Measurements from ENCODE around the gene CASZ1.

The CASZ1 gene, protein sequence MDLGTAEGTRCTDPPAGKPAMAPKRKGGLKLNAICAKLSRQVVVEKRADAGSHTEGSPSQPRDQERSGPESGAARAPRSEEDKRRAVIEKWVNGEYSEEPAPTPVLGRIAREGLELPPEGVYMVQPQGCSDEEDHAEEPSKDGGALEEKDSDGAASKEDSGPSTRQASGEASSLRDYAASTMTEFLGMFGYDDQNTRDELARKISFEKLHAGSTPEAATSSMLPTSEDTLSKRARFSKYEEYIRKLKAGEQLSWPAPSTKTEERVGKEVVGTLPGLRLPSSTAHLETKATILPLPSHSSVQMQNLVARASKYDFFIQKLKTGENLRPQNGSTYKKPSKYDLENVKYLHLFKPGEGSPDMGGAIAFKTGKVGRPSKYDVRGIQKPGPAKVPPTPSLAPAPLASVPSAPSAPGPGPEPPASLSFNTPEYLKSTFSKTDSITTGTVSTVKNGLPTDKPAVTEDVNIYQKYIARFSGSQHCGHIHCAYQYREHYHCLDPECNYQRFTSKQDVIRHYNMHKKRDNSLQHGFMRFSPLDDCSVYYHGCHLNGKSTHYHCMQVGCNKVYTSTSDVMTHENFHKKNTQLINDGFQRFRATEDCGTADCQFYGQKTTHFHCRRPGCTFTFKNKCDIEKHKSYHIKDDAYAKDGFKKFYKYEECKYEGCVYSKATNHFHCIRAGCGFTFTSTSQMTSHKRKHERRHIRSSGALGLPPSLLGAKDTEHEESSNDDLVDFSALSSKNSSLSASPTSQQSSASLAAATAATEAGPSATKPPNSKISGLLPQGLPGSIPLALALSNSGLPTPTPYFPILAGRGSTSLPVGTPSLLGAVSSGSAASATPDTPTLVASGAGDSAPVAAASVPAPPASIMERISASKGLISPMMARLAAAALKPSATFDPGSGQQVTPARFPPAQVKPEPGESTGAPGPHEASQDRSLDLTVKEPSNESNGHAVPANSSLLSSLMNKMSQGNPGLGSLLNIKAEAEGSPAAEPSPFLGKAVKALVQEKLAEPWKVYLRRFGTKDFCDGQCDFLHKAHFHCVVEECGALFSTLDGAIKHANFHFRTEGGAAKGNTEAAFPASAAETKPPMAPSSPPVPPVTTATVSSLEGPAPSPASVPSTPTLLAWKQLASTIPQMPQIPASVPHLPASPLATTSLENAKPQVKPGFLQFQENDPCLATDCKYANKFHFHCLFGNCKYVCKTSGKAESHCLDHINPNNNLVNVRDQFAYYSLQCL (N-terminal part only)

GRCh38 chr1:10796029-10796944, at the start of gene CASZ1:
TSS of gene CASZ1 (minus strand) at chr1:10796646. CDS start at chr1:10693889, 102,757 bp downstream.
- DNase-seq = no peak

DNA sequence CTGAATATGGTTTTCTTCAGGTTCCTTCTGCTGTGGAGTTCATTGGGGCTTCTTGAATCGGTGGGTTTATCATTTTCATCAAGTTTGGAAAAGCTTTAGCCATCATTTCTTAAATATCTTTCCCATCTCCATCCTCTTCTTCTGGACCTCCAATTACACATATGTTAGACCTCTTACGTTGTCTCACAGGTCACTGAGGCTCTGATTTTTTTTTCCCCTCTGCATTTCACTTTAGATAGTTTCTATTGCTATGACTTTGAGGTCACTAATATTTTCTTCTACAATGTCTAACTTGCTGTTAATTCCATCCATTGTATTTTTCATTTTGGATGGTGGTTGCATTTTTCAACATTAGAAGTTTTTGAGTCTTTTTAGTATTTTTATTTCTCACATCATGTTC, 47.3 kb upstream of the CASZ1 start:
- DNase-seq = no peak

GRCh38 chr1:10841118-10841517, 44.7 kb upstream of the CASZ1 start:
- DNase-seq = no peak

GRCh38 chr1:10839188-10839770, 42.8 kb upstream of the CASZ1 start:
- DNase-seq = no peak

DNA sequence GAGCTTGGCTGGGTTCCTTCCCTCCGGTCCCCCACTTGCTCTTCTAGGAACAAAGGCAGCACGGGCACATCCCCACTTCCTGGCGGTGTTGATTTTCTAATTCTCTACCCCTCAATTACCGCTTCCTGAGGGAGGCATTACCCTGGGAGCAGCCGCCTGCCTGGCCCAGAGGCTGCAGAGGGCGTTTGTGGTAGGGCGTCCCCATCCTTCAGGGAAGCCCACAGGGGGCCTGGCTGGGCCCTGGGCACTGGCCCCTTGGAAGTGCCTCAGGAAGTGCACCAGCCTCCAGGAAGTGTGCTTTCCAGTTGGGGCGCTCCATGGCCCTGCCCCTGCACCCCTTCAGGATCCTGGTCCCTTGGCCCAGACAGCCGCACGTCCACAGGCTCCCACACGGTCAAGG, 42.1 kb upstream of the CASZ1 start:
- no peak for DNase-seq

GRCh38 chr1:10836726-10837125, 40.3 kb upstream of the CASZ1 start:
- no peak for DNase-seq

DNA sequence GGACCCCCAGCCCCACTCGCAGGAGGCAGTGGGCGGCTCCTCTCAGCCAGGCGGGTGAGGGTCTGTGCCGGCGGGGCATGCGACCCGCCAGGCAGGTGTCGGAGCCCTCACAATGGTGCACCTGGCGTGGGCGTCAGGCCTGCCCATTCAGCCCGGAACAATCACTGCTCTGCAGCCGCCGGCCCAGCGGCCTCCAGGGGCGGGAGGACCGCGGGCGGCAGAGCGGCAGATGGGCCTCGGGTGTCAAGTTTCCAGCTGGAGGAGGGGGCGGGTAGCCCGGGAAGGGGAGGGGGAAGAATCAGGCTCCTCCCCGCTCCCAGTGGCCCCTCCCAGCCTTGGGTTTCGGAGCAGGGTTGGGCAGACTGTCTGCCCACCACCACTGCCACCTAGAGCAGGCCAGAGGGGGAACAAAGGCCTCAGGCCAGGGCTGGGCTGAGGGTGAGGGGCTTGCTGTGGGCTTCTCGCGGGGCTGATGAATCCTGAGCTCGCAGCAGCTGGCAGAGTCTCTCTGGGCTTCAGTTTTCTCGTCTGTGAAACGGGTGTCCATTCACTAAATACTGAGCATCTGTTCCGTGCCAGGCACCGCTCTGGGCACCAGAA, 39.5 kb upstream of the CASZ1 start:
- no peak for DNase-seq

GRCh38 chr1:10835421-10835820, 39.0 kb upstream of the CASZ1 start:
- DNase-seq = no peak

- no peak for DNase-seq
These were observed 38.4 kb upstream of the CASZ1 start for GRCh38 chr1:10834770-10835412.

DNA sequence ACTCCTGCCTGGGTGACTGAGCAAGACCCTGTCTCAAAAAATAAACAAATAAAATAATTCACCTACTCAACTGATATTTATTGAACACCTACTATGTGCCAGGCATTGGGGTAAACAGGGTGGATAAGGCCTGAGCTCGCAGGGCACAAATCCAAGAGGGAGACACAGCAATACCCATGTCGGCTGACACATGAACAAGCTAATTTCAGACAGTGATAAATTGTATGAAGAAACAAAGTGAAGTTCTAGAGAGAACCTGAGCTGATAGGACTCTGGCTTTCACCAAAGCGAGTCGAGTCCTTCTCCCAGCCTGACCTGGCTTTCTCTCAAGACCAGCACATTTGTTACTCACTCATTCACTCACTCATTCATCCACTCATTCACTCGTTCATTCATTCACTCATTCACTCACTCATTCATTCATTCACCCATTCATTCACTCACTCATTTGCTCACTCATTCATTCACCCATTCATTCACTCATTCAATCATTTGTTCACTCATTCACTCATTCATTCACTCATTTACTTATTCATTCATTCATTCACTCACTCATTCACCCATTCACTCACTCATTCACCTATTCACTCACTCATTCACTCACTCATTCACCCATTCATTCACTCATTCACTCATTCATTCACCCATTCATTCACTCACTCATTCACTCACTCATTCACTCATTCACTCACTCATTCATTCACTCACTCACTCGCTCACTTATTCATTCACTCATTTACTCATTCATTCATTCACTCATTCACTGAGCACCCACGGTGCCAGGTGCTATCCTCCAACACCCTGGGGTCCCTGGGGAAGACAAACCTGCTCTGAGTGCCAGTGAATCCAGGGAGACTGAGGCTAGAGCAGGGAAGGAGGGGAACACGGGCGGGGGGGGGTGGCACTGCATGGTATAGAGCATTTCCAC, 37.4 kb upstream of the CASZ1 start:
- no peak for DNase-seq

DNA sequence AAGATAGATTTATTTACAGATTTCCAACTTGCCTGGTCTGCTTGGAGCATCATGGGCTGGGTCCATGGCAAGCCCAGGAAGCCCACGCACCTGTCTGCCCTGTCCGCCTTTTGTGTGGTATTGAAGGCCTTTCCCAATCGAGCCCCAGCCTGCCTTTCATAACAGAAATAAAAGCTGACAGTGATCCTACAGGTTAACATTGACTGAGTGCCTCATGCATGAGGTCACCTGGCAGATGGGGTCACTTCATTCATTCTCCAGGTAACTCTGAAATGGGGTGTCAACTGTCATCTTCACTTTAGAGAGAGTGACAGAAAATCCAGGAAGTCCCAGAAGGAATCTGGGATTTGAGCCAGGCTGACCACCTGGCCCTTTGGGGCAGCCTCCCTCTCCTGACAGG, 36.3 kb upstream of the CASZ1 start:
- DNase-seq = no peak

- no peak for DNase-seq
These were observed 34.7 kb upstream of the CASZ1 start for GRCh38 chr1:10830961-10831668.

GRCh38 chr1:10829965-10830515, 33.6 kb upstream of the CASZ1 start:
- no peak for DNase-seq

DNA sequence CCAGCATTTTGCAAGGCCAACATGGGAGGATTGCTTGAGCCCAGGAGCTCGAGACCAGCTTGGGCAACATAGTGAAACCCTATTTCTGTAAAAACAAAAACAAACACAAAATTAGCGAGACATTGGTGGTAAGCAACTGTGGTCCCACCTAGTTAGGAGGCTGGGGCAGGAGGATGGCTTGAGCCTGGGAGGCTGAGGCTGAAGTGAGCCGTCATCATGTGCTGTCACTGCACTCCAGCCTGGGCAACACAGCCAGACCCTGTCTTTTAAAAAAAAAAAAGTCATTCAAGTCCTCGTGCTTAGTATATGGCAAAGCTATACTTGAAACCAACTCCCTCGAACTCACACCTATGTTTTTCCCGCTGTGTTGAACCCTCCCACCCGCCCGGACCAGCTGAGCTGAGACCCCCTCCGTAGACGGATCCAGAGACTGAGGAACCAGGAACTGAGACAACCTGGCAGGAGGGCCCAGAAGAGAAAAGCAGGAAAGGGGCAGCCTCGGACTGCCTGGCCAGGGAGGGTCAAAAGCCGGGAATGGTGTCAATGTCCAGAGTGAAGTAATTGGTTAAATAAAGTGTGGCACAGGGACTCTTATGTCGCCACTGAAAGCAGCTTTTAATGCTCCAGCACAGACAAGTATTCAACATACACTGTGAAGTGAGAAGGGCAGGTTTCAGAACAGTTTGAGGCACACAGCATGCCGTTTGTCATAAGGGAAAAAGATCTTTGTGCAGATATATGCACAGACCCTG, 32.8 kb upstream of the CASZ1 start:
- no peak for DNase-seq

GRCh38 chr1:10827377-10828333, 31.2 kb upstream of the CASZ1 start:
- DNase-seq = no peak

GRCh38 chr1:10825592-10825991, 29.1 kb upstream of the CASZ1 start:
- no peak for DNase-seq
